GM18951 (cell line): ENCODE measurements around the gene CCDC12.

ENCODE experiments used
- POLR2A ChIP-seq: IDR thresholded peaks from 4 replicates; pipeline ENCODE4 v1.6.1; 2011; ENCODE audit warnings: mild to moderate bottlenecking; ENCODE audit not compliant: insufficient read length, insufficient read depth; ENCODE audit errors: extremely low read depth
- in situ Hi-C: fragments of 300-500 bp; cut with MboI; formaldehyde crosslinking; loops from one replicate; pipeline ENCODE4 v1.12.0; 2022; ENCODE audit warnings: low sequenced_read_pairs, mixed read lengths, inconsistent platforms; ENCODE audit not compliant: unreplicated experiment

Gene CCDC12

DNA sequence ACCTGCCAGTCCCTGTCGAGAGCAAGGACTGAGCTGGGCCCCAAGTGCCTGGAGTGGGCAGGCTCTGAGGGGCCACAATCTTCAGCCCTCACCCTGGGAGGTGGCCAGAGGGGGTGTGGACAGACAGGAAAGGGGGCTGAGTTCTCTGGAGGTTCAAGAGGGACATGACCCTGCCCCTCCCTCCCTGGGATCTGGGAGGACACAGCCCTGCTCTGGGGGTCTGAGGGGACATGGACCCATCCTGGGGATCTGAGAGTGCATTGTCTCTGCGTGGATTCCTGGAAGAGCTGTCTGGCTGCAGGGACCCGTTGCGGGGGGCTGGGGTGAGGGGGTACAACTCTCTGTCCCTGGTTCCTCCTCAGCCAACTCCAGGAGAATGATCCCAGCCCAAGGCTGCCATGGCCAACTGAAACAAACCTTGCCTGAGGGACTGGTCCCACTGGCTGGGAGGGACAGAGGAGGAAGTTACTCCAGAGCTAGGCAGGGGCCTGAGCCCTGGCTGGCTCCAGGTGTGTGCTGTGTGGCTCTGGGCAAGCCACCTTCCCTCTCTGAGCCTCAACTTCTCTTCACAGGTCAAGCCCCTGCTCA lies 70.0 kb downstream of the CCDC12 start:
- in situ Hi-C loops, result no loop called here
- no peak for TF ChIP-seq POLR2A

DNA sequence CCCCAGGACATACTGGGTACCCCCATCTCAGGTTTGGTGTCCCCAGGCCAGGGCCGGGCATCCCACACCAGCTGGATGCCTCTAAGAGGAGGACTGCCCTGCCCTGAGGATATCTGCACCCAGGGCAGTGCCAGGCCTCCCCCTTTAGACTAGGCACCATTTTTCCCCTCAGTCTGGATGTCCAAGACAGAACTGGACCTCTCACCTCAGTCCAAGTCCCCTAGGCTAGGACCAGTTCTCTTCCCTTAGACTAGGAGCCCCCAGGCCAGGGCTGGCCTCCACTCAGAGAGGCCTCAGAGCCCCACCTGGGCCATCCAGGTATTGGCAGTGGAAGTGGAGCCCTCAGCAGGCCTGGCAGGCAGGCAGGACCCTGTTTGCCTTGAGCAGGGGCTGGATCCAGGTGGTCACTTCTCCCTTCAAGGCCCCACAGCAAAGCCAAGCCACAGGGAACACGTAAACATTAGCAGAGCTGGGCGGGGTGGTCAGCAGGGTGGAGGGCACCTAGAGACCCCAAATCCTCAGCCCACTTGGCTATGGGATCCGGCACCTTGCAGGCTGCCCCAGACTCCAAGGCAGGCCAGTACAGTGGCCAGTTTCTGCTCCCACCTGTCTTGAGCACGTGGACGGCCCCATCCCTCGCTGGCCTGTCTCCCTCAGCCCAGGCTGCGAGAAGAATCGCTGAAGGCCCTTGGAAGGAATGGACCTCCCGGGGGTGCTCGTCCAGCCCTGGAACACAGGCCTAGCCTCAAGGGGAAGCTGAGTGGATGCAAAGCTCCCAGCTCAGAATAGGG lies 70.7 kb downstream of the CCDC12 start:
- in situ Hi-C loops, result no loop called here
- TF ChIP-seq POLR2A, result no peak

- no peak for TF ChIP-seq POLR2A
- in situ Hi-C loops, result no loop called here
Measured at GRCh38 chr3:46905213-46905560, 71.4 kb downstream of the CCDC12 start.

- in situ Hi-C loops, result loop anchor here (5.0 kb wide), 1 partner anchor 192 kb away; no protein-coding TSS in a partner anchor
- TF ChIP-seq POLR2A, result no peak
Measured at GRCh38 chr3:46904303-46905212, 72.0 kb downstream of the CCDC12 start.

- in situ Hi-C loops, result loop anchor here (5.0 kb wide), 1 partner anchor 191 kb away; no protein-coding TSS in a partner anchor
- TF ChIP-seq POLR2A, result no peak
Measured at GRCh38 chr3:46903341-46904302, 72.9 kb downstream of the CCDC12 start.

DNA sequence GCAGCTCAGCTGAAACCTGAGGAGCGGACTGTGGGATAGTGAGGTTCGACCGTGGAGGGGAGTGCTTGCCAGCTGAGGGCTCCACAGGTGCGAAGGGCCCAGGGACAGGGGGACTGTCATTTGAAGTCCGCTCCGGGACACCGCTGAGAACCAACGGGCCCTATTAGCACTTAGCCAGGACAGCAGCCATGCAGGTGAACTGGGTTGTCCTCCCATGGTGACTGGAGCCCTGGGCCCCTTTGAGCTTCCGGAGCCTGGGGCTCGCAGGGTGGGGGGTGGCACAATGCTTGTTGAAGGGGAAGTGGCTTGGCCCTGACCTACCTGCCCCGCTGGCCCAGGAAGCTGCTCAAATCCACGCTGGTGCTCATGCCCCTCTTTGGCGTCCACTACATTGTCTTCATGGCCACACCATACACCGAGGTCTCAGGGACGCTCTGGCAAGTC lies 74.3 kb downstream of the CCDC12 start:
- in situ Hi-C loops, result loop anchor here (5.0 kb wide), 1 partner anchor 190 kb away; no protein-coding TSS in a partner anchor
- TF ChIP-seq POLR2A, result no peak

- TF ChIP-seq POLR2A, result no peak
- in situ Hi-C loops, result loop anchor here (5.0 kb wide), 1 partner anchor 189 kb away; no protein-coding TSS in a partner anchor
Measured at GRCh38 chr3:46901591-46902187, 74.9 kb downstream of the CCDC12 start.

DNA sequence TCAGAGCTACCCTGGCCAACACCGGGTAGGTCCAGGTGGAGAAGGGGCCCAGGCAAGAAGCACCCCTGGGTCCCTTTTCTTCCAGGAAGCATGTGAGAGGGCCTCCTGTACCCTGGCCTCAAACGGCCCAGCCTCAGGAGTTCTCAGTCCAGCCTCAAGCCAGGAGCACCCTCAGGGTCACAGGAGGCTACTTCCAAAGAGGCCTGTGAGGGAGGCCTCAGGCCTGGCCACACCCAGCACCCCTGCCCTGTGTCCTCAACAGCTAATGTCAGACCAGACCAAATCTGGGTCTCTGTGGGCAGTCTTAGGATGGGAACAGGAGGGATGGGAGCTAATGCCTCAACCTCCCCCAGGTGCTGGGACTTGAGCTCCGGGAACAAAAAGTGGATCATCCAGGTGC lies 75.5 kb downstream of the CCDC12 start:
- in situ Hi-C loops, result loop anchor here (5.0 kb wide), 1 partner anchor 189 kb away; no protein-coding TSS in a partner anchor
- no peak for TF ChIP-seq POLR2A

- in situ Hi-C loops, result loop anchor here (5.0 kb wide), 1 partner anchor 188 kb away; no protein-coding TSS in a partner anchor
- no peak for TF ChIP-seq POLR2A
Measured at GRCh38 chr3:46900356-46900755, 76.2 kb downstream of the CCDC12 start.

- TF ChIP-seq POLR2A, result no peak
- in situ Hi-C loops, result loop anchor here (5.0 kb wide), 1 partner anchor 188 kb away; no protein-coding TSS in a partner anchor
Measured at GRCh38 chr3:46900007-46900292, 76.6 kb downstream of the CCDC12 start.

DNA sequence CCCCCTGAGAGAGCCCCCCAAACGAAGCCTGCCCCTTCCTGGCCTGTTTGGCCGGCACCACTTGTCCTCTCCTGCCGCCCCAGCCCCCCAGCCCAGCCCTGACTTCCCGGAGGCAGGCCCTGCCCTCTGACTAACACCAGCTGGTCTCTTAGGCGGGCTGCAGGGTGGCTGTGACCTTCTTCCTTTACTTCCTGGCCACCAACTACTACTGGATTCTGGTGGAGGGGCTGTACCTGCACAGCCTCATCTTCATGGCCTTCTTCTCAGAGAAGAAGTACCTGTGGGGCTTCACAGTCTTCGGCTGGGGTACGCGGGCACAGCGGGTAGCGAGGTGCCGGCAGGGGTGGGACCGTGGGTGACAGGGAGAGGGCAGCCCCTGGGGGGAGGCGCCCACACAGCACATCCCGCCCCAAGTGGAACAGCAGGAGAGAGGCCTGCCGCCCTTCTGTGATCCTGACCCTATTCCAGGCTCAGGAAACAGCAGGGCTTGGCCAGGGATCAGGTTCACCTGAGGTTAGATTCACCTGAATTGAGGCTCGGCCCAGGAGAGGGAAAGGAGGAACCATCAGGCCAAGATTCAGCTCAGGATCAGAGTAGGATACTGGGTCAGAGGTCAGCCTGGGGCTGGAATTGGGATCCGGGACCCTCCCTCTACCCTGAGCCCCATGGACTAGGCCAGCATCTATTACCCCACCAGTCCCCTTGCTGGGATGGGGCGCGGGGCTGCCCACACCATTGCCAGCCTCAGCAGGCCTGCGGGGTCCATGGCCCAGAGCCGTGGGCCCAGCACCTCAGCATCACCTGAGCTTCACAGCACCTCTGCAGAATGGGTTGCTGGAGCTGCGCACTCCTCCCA lies 77.2 kb downstream of the CCDC12 start:
- in situ Hi-C loops, result loop anchor here (5.0 kb wide), 1 partner anchor 187 kb away; no protein-coding TSS in a partner anchor
- no peak for TF ChIP-seq POLR2A
